ENCODE results near the gene JAZF1. TPM values are rescaled to one million over a fixed set of nuclear protein-coding genes. Genes with fewer than 3 reads are reported as not detected.

Gene JAZF1
- total and polyA plus RNA-seq, 2 experiments from 2014 or later, result 9.8 to 12.3 TPM

DNA sequence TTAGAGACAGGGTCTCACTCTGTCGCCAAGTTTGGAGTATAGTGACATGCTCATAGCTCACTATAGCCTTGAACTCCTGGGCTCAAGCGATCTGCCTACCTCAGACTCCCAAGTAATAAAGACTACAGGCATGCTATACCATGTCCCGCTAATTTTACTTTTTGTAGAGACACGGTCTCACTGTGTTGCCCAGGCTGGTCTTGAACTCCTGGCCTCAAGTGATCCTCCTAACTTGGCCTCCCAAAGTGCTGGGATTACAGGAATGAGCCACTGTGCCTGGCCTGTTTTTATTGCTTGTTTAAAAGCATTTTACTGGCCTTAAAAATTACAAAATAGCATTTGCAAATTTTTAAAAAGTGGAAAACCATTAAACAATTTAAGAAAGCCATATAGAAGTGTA, 135.0 kb downstream of the JAZF1 start:
- Histone ChIP-seq H3K4me1 (ENCODE audit: low read depth) (no peaks in the 10 kb centered on the region), H3K4me3 (no peak overlapping the region), H3K36me3 (no peaks in the 10 kb centered on the region)

DNA sequence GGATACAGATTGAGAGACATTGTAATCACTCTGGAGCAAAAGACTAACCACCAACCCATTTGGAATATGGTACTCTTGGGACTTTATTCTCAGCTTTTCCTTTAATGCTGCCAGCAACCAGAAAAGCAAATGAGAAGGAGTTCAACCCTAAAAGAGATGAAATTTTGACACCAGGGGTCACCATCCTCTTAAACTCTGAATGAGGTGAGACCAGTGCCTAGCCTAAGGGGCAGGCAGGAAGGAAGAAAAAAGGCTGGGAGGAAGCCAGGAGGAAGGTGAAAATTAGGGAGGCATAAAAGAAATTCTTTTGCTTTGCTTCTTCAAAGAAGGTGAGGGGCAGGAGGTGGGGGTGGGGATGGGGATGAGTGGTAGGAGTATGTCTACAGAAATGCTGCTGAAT, 135.8 kb downstream of the JAZF1 start:
- Histone ChIP-seq H3K36me3 (no peaks in the 10 kb centered on the region), H3K4me1 (ENCODE audit: low read depth) (no peaks in the 10 kb centered on the region), H3K9me3 (ENCODE audit: low read depth) (no peaks in the 10 kb centered on the region), H3K27ac (no peak overlapping the region), H3K4me3 (no peak overlapping the region), H3K27me3 (no peaks in the 10 kb centered on the region)
- TF ChIP-seq, protein P1, sequence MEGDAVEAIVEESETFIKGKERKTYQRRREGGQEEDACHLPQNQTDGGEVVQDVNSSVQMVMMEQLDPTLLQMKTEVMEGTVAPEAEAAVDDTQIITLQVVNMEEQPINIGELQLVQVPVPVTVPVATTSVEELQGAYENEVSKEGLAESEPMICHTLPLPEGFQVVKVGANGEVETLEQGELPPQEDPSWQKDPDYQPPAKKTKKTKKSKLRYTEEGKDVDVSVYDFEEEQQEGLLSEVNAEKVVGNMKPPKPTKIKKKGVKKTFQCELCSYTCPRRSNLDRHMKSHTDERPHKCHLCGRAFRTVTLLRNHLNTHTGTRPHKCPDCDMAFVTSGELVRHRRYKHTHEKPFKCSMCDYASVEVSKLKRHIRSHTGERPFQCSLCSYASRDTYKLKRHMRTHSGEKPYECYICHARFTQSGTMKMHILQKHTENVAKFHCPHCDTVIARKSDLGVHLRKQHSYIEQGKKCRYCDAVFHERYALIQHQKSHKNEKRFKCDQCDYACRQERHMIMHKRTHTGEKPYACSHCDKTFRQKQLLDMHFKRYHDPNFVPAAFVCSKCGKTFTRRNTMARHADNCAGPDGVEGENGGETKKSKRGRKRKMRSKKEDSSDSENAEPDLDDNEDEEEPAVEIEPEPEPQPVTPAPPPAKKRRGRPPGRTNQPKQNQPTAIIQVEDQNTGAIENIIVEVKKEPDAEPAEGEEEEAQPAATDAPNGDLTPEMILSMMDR (IDR thresholded peaks at IDR 0.05; ENCODE audit: low read depth, low read length), result no peak
- DNase-seq (ENCODE audit: low read depth in 1 of 2, low spot score in 1 of 2), result no peak

More for the DNA sequence above, 135.0 kb downstream of the JAZF1 start:
- Histone ChIP-seq H3K9me3 (ENCODE audit: low read depth) (no peaks in the 10 kb centered on the region), H3K27me3 (no peaks in the 10 kb centered on the region), H3K27ac (no peak overlapping the region)
- TF ChIP-seq, protein P1 (IDR thresholded peaks at IDR 0.05; ENCODE audit: low read depth, low read length), result no peak
- DNase-seq (ENCODE audit: low read depth in 1 of 2, low spot score in 1 of 2), result no peak

DNA sequence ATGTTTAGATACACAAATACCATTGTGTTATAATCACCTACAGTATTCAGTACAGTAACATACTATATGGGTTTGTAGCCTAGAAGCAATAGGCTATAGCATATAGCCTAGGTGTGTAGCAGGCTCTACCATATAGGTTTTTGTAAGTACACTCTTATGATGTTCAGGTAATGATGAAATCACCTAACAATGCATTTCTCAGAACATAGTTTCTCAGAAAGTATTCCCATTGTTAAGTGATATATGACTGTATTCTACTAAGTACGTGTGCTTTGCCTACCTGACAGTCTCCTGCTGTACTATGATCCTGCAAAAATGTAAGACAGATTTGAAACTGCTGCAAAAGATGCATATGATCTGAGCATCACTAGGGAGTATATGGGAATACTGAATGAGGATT, 137.9 kb downstream of the JAZF1 start:
- Histone ChIP-seq H3K27me3 (no peaks in the 10 kb centered on the region), H3K9me3 (ENCODE audit: low read depth) (no peaks in the 10 kb centered on the region), H3K4me1 (ENCODE audit: low read depth) (no peaks in the 10 kb centered on the region), H3K4me3 (no peak overlapping the region), H3K36me3 (no peaks in the 10 kb centered on the region), H3K27ac (no peak overlapping the region)
- TF ChIP-seq, protein P1 (IDR thresholded peaks at IDR 0.05; ENCODE audit: low read depth, low read length), result no peak
- no peak for DNase-seq (ENCODE audit: low read depth in 1 of 2, low spot score in 1 of 2)

DNA sequence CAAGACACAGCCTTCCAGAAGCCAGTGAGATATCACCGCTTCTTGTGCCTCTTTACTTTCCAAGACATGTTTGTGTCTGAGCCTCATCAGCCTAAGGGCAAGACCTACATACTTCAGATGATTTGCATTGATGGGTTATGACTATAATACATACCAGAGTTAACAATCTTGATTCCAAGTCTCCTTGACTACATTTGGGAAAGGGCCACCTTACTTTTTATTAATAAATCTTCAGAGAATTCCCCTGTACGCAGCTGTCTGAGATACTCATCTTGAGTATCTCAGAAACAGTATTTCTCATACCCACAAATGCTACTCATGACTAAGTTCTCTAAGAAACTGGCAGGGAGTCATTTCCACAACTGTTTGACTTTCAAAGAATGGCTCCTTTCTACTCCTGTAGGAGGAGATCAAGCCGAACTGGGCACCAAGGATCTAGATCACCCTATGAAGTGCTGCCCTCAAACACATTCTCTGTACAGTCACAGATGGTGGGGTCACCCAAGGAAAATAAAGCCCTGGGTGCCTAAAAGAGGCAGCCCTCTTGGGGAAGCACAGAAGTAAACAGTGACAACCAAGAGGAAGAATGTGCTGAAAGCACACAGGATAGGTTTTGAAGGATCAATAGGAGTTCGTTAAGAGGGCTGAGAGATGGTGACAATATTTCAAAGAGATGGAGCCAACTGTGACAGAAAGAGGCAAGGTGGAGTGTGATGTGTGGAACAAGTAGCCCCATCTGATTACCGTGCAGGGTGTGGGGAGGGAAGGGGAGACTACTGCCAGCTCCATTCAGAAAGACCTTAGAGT, 138.9 kb downstream of the JAZF1 start:
- Histone ChIP-seq H3K4me3 (no peak overlapping the region), H3K4me1 (ENCODE audit: low read depth) (no peaks in the 10 kb centered on the region), H3K27me3 (no peaks in the 10 kb centered on the region), H3K27ac (no peak overlapping the region), H3K9me3 (ENCODE audit: low read depth) (no peaks in the 10 kb centered on the region), H3K36me3 (no peaks in the 10 kb centered on the region)
- TF ChIP-seq, protein P1 (IDR thresholded peaks at IDR 0.05; ENCODE audit: low read depth, low read length), result no peak
- DNase-seq (ENCODE audit: low read depth in 1 of 2, low spot score in 1 of 2), result peak in 1 of 2 donors; percentile 54

DNA sequence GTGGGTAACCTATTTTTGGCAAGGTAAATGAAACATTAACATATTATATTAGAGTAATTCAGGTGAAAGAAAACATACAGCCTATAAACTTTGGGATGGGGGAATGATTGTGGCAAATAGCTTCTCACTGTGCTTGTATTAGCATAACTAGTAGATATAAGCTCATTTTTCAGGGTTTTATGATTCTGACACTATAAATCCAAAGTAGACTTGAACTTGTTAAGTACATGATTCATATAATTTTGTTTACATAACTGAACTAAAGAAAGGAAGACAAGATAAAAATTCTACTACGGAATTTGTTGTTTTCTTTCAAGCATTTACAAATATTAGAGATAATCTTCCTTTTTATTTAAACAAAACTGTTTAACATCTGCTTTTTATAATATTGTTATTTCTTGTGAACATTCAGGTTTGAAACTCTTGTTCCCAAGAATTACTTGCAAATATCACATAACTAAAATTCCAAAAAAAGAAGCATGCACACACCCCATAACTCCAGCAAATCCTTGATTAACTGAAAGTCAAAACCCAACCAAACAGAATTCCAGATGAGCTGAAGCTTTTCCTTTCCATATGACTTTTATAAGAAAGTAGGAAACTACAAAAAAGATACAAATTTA, 142.3 kb downstream of the JAZF1 start:
- Histone ChIP-seq H3K9me3 (ENCODE audit: low read depth) (no peaks in the 10 kb centered on the region), H3K36me3 (no peaks in the 10 kb centered on the region), H3K27ac (no peak overlapping the region), H3K27me3 (no peaks in the 10 kb centered on the region), H3K4me1 (ENCODE audit: low read depth) (no peaks in the 10 kb centered on the region), H3K4me3 (no peak overlapping the region)
- DNase-seq (ENCODE audit: low read depth in 1 of 2, low spot score in 1 of 2), result no peak
- TF ChIP-seq, protein P1 (IDR thresholded peaks at IDR 0.05; ENCODE audit: low read depth, low read length), result no peak

Measured in cardiac muscle cell (in vitro differentiated cells and primary cell).